NCI-H2081 (cell line): ENCODE data around the gene ATP2B2.

Experiments
- DNase-seq, 2 experiments: peaks; one replicate each; lab custom pipeline; 2025; lab: John Stamatoyannopoulos, UW

The ATP2B2 gene

GRCh38 chr3:10344147-10344943, 161.0 kb downstream of the ATP2B2 start:
- peak; percentile 14 to 44 for DNase-seq

- no peak for DNase-seq
Observed at GRCh38 chr3:10343526-10343925, 161.9 kb downstream of the ATP2B2 start.

DNA sequence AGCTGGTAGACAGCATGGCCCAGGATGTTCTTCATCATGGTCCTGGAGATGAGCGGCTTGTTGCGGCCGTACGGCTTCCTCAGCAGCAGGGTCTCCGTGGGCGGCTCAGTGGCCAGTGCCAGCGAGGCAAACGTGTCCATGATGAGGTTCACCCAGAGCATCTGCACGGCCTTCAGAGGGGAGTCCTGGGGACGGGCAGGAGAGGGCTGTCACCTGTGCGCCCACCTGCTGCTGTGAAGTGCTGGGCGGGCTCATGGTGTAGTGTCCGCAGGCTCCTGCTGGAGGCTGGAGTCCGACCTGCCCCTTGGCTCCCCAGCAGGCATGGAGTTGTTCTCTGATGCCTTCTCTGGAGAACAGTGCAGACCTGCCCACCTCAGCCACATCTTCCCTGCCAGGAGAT, 162.6 kb downstream of the ATP2B2 start:
- no peak for DNase-seq

DNA sequence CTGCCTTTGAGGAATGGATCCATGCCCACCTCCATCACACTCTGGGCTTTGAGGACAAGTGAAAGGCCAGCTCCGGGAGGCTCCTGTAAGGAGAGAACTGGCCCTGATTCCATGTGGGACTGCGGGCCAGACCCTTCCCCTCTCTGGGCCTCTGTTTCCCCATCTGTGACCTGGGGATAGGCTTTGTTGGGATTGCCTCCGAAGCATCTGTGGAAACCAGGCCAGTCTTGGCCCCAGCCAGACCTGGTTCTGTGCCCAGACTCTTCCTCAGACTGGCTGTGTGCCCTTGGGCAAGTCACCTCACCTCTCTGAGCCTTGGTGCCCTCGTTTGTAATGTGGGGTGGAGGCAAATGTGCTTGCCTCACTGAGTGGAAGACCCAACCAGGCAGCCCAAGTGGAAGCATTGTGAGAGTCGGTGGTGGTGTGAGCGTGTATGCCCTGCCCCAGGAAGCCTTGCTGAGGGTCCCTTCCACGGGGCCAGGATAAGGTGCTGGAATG, 163.4 kb downstream of the ATP2B2 start:
- no peak for DNase-seq

GRCh38 chr3:10340476-10340875, 164.9 kb downstream of the ATP2B2 start:
- DNase-seq, result no peak

DNA sequence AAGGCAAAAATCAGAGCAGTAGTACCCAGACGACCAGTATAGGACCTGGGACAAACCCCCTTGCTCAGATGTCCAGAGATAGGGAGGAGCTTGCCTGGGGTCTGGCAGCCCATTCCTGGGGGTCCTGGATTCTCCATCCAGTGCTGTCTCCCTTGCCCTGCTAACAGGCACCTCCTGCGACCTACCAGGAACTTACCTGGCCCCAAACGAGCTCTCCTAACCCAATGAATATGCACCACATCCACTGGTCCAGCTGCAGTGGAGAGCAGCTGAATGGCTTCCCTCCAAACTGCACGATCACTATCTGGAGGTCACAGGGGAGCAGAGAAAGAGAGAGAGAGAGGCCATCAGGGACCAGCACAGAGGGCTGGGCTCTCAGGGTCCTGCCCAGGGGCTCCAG, 165.3 kb downstream of the ATP2B2 start:
- no peak for DNase-seq

- no peak for DNase-seq
Observed at GRCh38 chr3:10339376-10339955, 165.9 kb downstream of the ATP2B2 start.

DNA sequence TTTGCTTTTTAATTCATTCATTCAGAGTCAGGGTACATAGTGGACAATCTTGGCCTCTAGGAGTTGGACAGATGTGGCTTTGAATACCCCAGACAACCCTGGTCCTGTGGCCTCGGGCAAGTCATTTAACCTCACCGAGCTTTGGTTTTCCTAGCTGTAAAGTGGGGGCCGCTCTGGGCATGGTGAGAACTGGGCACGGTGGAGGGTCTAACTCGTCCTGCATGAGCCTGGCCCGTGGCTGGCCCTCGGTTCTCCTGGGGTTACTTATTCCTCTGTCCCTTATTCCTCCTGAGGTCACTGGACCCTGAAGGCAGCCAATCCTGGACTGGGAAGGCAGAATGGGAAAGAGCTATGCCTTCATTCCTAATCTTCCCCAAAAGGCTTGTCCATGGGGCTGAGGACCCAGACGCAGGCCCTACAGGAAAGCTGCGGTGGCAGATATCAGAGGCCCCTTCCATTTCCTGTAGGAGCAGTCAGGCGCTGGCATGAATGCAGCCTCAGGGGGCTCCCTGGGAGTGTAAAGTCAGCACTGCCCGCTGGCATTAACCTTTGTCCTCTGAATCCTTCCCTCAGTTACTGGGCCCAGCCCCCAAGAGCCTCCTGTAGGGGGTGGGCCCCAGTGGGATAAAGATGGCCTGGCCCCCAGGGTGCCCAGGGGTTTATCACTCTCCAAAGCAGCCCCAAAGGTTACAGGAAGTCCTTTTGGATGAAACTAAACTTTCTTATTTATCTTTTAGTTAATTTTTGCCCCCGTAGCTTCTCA, 166.6 kb downstream of the ATP2B2 start:
- DNase-seq, result no peak

- no peak for DNase-seq
Observed at GRCh38 chr3:10338164-10338470, 167.3 kb downstream of the ATP2B2 start.

- DNase-seq, result no peak
Observed at GRCh38 chr3:10337323-10338163, 167.8 kb downstream of the ATP2B2 start.

DNA sequence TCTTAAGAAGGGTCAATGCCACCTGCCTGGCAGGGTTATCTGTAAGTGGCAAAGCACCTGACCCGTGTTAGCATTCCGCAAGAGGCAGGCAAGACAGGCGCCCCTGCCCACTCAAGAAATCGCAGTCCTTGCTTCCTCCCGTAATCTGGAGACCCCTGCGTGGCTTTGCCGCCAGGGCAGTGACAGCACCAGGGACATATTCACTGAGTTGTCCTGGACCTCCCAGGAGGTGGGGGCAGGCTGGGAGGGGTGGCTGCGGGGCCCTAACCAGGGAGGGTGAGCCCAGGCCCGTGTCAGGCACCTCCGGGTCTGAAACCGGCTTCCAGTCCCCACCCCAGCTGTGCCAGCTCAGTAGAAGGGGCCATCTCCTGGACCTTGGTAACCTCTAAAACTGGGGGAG, 168.6 kb downstream of the ATP2B2 start:
- DNase-seq, result no peak

GRCh38 chr3:10335871-10336622, 169.3 kb downstream of the ATP2B2 start:
- DNase-seq, result no peak

DNA sequence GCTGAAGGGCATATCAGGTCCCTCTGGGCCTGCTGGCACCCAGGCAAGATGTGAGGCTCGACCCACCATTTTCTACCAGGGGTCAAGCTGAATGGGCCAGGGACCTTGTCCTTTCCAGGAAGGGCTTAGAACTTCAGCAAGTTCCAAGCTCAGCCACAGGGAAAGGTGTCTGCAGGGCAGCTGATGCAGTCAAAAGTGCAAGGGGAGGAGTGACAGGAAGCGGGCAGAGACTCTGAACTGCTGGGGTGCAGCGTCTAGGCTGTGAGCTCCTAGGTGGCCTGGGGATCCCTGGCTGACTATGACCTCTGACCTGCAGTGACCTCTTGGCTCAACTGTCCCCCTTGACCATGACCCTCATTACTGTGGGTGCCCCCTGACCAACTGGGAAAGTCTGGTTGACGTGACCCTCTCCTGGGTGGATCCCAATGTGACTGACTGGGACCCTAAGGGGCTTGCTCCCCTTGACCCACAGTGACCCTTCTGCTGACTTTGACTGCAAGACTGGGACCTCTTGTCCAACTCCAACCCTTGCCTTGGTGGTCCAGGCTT, 170.1 kb downstream of the ATP2B2 start:
- no peak for DNase-seq

- no peak for DNase-seq
Observed at GRCh38 chr3:10334459-10334858, 170.9 kb downstream of the ATP2B2 start.

- no peak for DNase-seq
Observed at GRCh38 chr3:10334042-10334441, 171.3 kb downstream of the ATP2B2 start.

GRCh38 chr3:10333349-10333650, 172.1 kb downstream of the ATP2B2 start:
- no peak for DNase-seq

DNA sequence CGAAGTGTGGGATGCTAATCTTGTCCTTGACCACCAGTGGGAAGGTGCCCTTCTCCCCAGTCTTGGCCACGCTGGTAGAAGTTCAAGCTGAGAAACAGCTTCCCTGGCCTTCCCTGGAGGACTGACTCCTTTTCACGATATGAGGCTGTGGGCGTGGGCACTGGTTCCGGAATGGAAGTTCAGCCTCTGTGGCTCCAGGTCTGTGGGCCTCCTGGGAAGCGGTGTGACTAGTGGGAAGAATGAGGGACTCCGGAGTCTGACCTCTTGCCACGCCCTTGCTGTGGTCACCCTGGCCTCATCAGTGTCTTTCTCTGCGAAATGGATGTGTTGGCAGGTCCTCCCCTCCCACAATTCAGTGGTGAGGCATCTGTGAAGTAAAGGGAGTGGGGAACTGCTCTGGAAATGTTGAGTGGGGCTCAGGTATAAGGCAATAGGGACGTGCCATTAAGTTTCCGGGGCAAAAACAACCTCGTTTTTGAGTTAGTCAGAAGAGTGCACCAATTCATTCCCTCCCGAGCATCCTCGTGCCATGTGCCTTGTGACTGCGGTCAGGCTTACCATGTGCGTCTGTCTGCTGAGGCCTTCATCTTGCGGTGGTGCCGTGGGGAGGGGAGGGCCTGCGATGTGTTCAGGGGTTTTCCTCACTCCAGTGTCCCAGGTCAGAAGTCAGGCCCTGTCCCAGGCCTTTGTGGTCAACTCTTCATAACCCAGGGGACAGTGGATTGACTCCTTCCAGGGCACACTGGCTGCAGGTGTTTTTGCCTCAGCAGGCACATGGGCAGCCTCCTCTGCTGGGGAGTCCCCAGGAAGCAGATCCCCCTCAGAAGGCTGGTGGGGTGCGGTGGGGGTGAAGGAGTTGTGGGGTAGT, 172.7 kb downstream of the ATP2B2 start:
- no peak for DNase-seq

- no peak for DNase-seq
Observed at GRCh38 chr3:10331320-10331719, 174.1 kb downstream of the ATP2B2 start.

DNA sequence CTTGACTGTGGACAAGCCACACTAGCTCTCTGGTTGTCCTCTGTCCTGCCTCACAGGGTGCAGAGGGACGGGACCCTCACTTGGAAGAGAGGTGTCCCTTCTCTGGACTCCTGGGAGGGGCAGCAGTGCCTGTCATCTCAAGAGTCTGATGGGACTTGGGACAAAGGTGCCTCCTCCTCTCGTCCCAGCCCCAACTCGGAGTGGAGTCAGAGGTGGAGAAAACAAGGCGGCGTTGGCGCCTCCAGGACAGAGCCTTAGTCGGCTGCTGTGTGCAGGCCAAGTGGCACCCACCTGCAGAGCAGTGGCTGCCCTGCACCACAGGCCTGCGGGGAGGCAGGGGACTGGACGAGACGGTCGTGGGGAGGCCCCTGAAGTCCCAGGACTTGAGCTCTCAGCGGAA, 175.1 kb downstream of the ATP2B2 start:
- no peak for DNase-seq

DNA sequence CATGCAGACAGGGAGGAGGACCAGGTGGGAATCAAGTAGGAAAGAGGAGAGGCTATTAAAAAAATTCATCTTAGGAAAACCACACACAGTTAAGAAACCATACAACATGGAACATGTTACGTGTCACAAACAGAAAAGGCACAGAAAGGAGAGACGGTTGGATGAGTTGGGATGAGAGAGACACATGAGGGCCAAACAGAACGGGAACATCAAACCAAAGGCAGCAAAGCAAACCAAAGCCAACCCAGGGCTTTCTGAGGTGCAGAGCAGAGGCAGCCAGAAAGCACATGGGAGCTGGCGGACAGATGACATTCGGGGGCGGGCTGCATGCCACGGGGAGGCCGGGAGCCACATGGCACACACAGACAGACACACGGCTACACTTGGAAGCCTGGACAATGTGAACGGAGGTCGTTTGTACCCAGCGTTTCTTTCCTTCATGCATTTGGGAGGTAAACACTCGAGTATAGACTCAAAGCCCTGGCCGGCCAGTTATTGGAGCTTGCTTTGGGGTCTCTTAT, 175.8 kb downstream of the ATP2B2 start:
- DNase-seq, result no peak
